ENCODE measurements around the gene GSTM1. TPM values are rescaled to one million over a fixed set of nuclear protein-coding genes. Genes with fewer than 3 reads are reported as not detected.

The GSTM1 gene
- total and polyA plus RNA-seq, 2 of the 8 experiments (the other 6 are each of a cell fraction or from before 2014, with no cell fraction given), result 16.7 to 42.5 TPM

- H2BK5ac ChIP-seq (ENCODE audit: low read depth, low read length), result no peak overlapping the region
- H4K20me1 ChIP-seq (replicated peaks in 1 of 2; ENCODE audit: control insufficient read depth in 1 of 2, insufficient read depth in 2 of 2, low read length in 2 of 2), result no peaks in the 10 kb centered on the region
- no peak overlapping the region for H3K27ac ChIP-seq (ENCODE audit: low read depth, low read length)
- no peak overlapping the region for H2BK20ac ChIP-seq (ENCODE audit: low read length)
- H2BK12ac ChIP-seq (ENCODE audit: low read depth, low read length), result no peak overlapping the region
- no peak overlapping the region for H2AK5ac ChIP-seq (ENCODE audit: low read depth, low read length)
- H3K18ac ChIP-seq (ENCODE audit: extremely low read depth, low read length), result no peak overlapping the region
- WGBS, 2 experiments (ENCODE audit: extremely low coverage in 1 of 2, insufficient coverage in 1 of 2, insufficient read length in 1 of 2, insufficient replicate concordance in 2 of 2, low coverage in 1 of 2, low lambda C conversion rate in 2 of 2, missing lambda C conversion rate in 1 of 2), result 85% methylated on average over 2 of the region's 2 CpGs; no CpG with 5 or more reads in 1 of the 2 experiments
- DNase-seq (ENCODE audit: low read depth in 1 of 2, low spot score in 2 of 2) (no peak), FAIRE-seq (no peak)
- no peak overlapping the region for H4K5ac ChIP-seq (ENCODE audit: insufficient read length, low read depth, low read length)
- H3K23ac ChIP-seq (ENCODE audit: insufficient read length), result no peak overlapping the region
- peaks cover 4 to 5% (median 5%) of the 10 kb centered on the region in 4 experiments; a peak in 6 of 7 replicates for H3K4me1 ChIP-seq (replicated peaks in 1 of 4; ENCODE audit: control insufficient read depth in 3 of 4, insufficient read depth in 4 of 4, low read length in 3 of 4)
- POLR2A ChIA-PET (ENCODE audit: partially characterized antibody), result interaction anchor here (1.2 to 2.6 kb wide), 5 partner anchors 9 to 128 kb away, joined by 3 to 10 read pairs (median 5); partner anchors contain the start of genes AMPD2, GNAI3, GNAT2 and GSTM4
- H2BK120ac ChIP-seq (replicated peaks; ENCODE audit: low read depth, low read length), result no peak overlapping the region
- no peak overlapping the region for H3K56ac ChIP-seq (replicated peaks; ENCODE audit: insufficient read length, low read depth, low read length)
- H2AFZ ChIP-seq (ENCODE audit: low read length), result no peak overlapping the region
- no peak overlapping the region for H4K8ac ChIP-seq (ENCODE audit: extremely low read depth, insufficient read depth, low read length)
- H3K27me3 ChIP-seq (replicated peaks in 1 of 4; ENCODE audit: control insufficient read depth in 3 of 4, extremely low read depth in 1 of 4, insufficient read depth in 3 of 4, low read length in 3 of 4), result no peaks in the 10 kb centered on the region; a peak in 2 of 7 replicates
- H3K4me2 ChIP-seq (ENCODE audit: insufficient read depth in 1 of 2, low read depth in 2 of 2, low read length in 2 of 2), result no peak overlapping the region
- H3K9me3 ChIP-seq (ENCODE audit: insufficient read depth in 2 of 2, low read depth in 1 of 2, low read length in 1 of 2), result no peaks in the 10 kb centered on the region
- no peaks in the 10 kb centered on the region for H3K79me2 ChIP-seq (ENCODE audit: control insufficient read depth in 1 of 2, insufficient read depth in 2 of 2, low read length in 2 of 2)
- no peak overlapping the region for H2BK15ac ChIP-seq (ENCODE audit: low read length)
- no peaks in the 10 kb centered on the region for H3K23me2 ChIP-seq (ENCODE audit: low read depth, low read length)
- H3K9ac ChIP-seq (replicated peaks in 1 of 4; ENCODE audit: extremely low read depth in 1 of 4, low read depth in 3 of 4, low read length in 3 of 4), result no peak overlapping the region
- no peak overlapping the region for H3K4me3 ChIP-seq (ENCODE audit: extremely low read depth in 1 of 4, insufficient read depth in 2 of 4, low read depth in 3 of 4, low read length in 4 of 4)
- H3K36me3 ChIP-seq (ENCODE audit: control insufficient read depth in 2 of 4, insufficient read depth in 4 of 4, low read length in 3 of 4), result no peaks in the 10 kb centered on the region
- no peak overlapping the region for H3K4ac ChIP-seq (replicated peaks; ENCODE audit: insufficient read length, low read depth, low read length)
- no peak overlapping the region for H3K14ac ChIP-seq (ENCODE audit: insufficient read length)
- H4K91ac ChIP-seq (replicated peaks; ENCODE audit: insufficient read length, low read length), result no peak overlapping the region
- no peaks in the 10 kb centered on the region for H3K79me1 ChIP-seq (ENCODE audit: low read depth, low read length)
- CTCF ChIA-PET (ENCODE audit: partially characterized antibody), result interaction anchor here (0.5 to 10.7 kb wide), 53 partner anchors 11 to 528 kb away, joined by 3 to 293 read pairs (median 9); partner anchors contain the start of genes AHCYL1, EPS8L3, GNAI3 and GSTM1
- TF ChIP-seq CHD1 (IDR thresholded peaks at IDR 0.05; ENCODE audit: low read depth, low read length) (no peak), TAF1 (IDR thresholded peaks at IDR 0.05; ENCODE audit: low read depth, low read length) (no peak), RAD21 (IDR thresholded peaks at IDR 0.05 in 1 of 2, conservative IDR thresholded peaks at IDR 0.05 in 1 of 2; ENCODE audit: low read depth in 2 of 2, low read length in 2 of 2) (no peak), RXRA (IDR thresholded peaks at IDR 0.05; ENCODE audit: insufficient read depth, low read depth, low read length) (no peak), NANOG (IDR thresholded peaks at IDR 0.05; ENCODE audit: insufficient read depth, low read depth, low read length, poor library complexity, severe bottlenecking) (no peak), SP1 (IDR thresholded peaks at IDR 0.05; ENCODE audit: low read depth, low read length) (no peak), JUN (IDR thresholded peaks at IDR 0.05; ENCODE audit: low read depth, low read length) (no peak), RNF2 (IDR thresholded peaks at IDR 0.05; ENCODE audit: borderline replicate concordance, low read depth, low read length, missing control alignments, poor library complexity, severe bottlenecking) (no peak)
These were observed 46.4 kb upstream of the GSTM1 start for GRCh38 chr1:109641078-109641740.
